ENCODE measurements around the gene B9D2.

GRCh38 chr19:41320568-41320967 lies 43.4 kb downstream of the B9D2 start:
- TF ChIP-seq CTCF (IDR thresholded peaks at IDR 0.05) (no peak), POLR2A (IDR thresholded peaks at IDR 0.05) (no peak)

Data from ovary (tissue), 3 donors.